GM12874 (cell line): ENCODE measurements around the gene CPA1.

Source experiments
- CTCF ChIP-seq: IDR thresholded peaks from 2 replicates; pipeline ENCODE4 v1.5.1; 2011; ENCODE audit warnings: low read depth, mild to moderate bottlenecking, control low read depth, low read length, moderate library complexity; ENCODE audit not compliant: insufficient read depth

Gene CPA1

GRCh38 chr7:130342701-130343380 lies 37.5 kb upstream of the CPA1 start:
- no peak for TF ChIP-seq CTCF

- no peak for TF ChIP-seq CTCF
These were observed 35.9 kb upstream of the CPA1 start, which contains the start of gene CPA5 for GRCh38 chr7:130344271-130344866. TSS of gene CPA5 (plus strand) at chr7:130344816. CDS start at chr7:130346486, 1,670 bp downstream.

GRCh38 chr7:130345136-130345535 lies 35.2 kb upstream of the CPA1 start:
- TF ChIP-seq CTCF = no peak

GRCh38 chr7:130345725-130346124 lies 34.6 kb upstream of the CPA1 start:
- no peak for TF ChIP-seq CTCF

- no peak for TF ChIP-seq CTCF
These were observed 34.0 kb upstream of the CPA1 start for GRCh38 chr7:130346177-130346905.

- TF ChIP-seq CTCF = no peak
These were observed 33.4 kb upstream of the CPA1 start for GRCh38 chr7:130346941-130347340.

- no peak for TF ChIP-seq CTCF
These were observed 30.1 kb upstream of the CPA1 start for GRCh38 chr7:130349911-130350782.
